GM21723 (cell line): ENCODE results near the gene SERGEF.

ENCODE experiments used
- ATAC-seq: cut with Tn5 transposase; IDR thresholded peaks from one replicate; pipeline ENCODE4 v1.9.1; 2021; ENCODE audit warnings: mild to moderate bottlenecking, moderate library complexity; ENCODE audit not compliant: unreplicated experiment

The SERGEF gene

DNA sequence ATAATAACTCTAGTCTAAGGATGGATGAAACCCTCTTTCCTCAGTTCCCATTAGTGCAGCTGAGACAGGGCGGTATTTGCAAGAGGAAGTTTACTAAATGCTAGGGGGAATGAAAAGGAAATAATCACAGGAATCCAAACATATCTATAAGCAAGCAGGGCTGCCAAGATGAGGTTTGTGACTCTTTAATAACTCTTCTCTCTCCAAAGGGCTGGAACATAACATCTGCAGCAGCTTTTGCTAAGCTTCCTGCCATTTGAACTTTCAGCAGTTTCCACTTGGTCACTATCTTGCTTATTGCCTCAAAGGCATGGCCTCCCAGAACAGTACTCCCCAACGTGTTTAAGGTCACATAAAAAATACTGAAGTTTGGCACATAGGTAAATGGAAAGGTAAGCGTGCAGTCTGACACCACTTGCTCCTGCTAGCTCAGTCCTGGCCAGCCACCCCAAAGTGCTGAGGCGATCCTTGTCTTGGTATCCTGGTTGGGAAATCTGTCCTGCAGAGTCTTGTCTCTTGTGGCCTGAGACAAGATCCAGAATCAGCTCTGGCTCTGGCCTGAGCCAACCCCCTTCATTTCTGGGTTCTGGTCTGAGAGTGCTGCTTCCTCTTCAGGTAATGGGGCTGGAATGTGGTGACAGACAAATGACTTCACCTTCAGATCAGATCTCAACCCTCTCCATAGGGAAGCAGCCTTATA lies 196.5 kb downstream of the SERGEF start:
- ATAC-seq = no peak

- ATAC-seq = no peak
Measured at GRCh38 chr11:17814546-17814945, 198.3 kb downstream of the SERGEF start.

- no peak for ATAC-seq
Measured at GRCh38 chr11:17813391-17814059, 199.3 kb downstream of the SERGEF start.

GRCh38 chr11:17812865-17813187 lies 200.0 kb downstream of the SERGEF start:
- no peak for ATAC-seq

DNA sequence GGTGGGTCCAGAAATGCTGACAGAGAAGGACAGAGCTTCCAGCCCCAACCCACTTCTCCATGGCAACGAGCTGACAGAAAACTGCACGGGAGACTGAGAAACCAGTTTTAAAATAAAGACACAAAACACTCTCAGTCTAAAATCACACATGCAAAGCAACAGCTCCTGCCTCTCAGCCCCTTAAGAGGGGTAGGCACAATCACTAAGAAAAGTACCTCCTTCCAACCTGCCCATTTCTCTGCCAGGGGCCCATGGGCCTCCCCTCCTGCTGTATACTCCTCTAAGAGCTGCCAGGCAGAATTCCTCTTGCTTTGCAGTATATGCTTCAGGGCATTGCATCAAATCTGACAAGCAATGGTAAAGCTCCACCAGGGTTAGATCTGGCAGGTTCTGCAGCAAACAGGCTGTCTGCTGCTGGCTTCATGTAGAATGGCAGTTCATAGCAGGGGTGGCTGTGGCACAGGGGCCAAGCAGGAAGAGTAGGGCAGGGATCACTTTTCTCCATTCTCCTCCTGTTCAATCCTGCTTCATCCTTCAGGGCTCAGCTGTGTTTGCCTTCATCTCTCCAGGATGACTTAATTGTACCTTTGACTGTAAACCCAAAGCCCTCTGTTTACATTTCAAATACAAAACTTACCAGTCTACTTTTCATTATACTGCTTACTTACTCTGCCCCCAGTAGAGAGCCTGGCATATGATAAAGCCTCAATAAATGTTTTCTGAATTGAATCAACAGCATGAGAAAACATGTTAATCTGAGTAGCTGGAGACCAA lies 200.6 kb downstream of the SERGEF start:
- ATAC-seq = no peak

- no peak for ATAC-seq
Measured at GRCh38 chr11:17811352-17811751, 201.5 kb downstream of the SERGEF start.

- no peak for ATAC-seq
Measured at GRCh38 chr11:17810746-17811145, 202.1 kb downstream of the SERGEF start.

- no peak for ATAC-seq
Measured at GRCh38 chr11:17810041-17810440, 202.8 kb downstream of the SERGEF start.

- ATAC-seq = no peak
Measured at GRCh38 chr11:17807034-17807433, 205.8 kb downstream of the SERGEF start.

GRCh38 chr11:17805873-17806272 lies 207.0 kb downstream of the SERGEF start:
- no peak for ATAC-seq

GRCh38 chr11:17805043-17805442 lies 207.8 kb downstream of the SERGEF start:
- ATAC-seq = no peak

DNA sequence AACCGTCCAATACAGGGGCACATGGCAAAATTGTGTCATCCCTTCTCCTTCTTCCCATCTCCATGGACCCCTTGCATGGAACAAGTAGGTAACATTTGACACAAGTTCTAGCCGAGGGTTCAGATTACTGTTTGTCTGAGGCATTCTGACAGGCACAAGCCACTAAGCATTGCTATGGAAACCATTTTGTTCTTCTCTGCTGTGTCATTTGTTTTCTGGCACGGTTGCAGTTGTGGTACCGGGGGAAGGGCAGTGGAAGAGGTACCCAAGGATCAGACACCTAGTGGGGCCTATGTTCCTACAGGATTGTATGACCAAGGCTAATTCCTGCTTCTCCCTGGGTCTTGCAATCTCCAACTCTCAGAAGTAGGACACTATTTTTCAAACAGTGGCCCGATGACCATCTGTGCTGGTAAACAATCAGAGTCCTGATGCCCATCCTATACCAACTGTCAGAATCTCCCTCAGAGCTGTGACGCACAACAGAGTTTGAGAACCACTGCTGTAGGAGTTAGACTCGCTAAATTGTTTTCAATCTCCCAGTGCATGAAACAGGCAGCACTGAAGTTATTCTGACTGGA lies 209.0 kb downstream of the SERGEF start:
- ATAC-seq = no peak

DNA sequence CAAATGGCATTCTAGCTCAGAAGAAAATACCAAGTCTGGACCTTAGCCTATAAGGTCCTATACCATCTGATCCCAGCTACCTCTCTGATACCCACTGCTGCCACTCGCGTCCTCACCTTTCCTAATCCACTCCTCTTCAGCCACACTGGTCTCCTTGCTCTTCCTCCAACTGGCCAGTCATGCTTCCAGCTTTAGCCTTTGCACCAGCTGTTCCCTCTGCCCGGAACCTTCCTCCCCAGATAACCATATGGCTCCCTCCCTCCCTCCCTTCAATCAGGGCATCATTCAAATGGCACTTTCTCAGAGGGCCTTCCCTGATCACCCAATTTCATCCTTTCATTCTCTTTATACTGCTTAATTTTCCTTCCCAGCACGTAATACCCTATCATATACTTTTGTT lies 210.4 kb downstream of the SERGEF start:
- ATAC-seq = no peak

DNA sequence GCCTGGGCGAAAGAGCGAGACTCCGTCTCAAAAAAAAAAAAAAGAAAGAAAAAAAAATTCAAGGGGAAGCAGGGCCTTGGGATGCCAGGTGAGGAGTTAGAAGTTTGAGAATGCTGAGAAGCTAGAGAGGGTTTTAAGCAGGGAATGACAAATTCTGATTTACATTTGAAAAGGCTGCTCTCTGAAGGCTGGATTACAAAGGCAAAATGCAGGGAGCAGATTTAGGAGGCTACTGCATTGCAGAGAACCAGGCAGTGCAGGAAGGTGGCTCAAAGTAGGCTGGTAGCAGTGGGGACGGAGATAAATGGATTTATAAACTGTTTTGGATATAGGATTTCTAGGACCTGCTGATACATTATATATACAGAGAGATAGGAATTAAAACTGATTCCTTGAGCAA lies 211.7 kb downstream of the SERGEF start:
- no peak for ATAC-seq

GRCh38 chr11:17799147-17799546 lies 213.7 kb downstream of the SERGEF start:
- no peak for ATAC-seq

GRCh38 chr11:17798716-17799115 lies 214.1 kb downstream of the SERGEF start:
- ATAC-seq = no peak

GRCh38 chr11:17798253-17798652 lies 214.6 kb downstream of the SERGEF start:
- no peak for ATAC-seq

DNA sequence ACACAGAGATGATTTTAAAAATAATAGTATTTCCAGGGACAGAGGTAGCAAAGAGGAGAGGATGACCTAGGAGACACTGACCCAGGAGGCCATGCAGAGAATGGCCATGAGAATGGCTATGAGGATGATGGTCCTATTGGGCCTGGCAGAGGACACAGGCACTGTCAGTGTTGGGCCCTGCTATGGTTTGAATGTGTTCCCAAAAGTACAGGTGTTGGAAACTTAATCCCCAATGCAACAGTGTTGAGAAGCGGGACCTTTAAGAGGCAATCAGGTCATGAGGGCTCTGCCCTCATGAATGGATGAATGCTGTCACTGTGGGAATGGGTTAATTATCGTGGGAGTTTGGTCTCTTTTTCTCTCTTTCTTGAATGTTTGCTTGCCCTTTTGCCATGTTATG lies 216.7 kb downstream of the SERGEF start:
- no peak for ATAC-seq

GRCh38 chr11:17794981-17795380 lies 217.9 kb downstream of the SERGEF start:
- no peak for ATAC-seq

GRCh38 chr11:17793642-17794170 lies 219.1 kb downstream of the SERGEF start:
- ATAC-seq = no peak

DNA sequence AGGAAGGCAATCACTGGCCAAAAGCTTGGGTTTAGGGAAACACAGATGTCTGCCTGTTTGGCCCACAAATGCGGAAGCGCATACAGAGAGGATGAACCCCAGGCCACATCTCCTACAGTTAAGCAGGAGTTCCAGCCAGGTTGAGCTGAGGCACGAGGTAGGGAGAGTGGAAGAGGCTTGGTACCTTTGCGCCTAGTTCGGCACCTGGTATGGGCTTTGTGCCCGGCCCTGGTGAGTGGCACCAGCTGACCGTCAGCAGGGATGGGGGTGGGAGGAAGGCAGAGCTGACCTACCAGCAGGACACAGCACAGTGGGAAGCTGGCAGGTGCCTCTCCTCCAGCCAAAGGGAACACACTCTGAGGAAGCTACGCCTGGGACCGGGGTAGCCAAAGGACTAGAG lies 220.7 kb downstream of the SERGEF start:
- no peak for ATAC-seq
